Measurements from ENCODE around the gene GATAD2A.

GATAD2A gene

DNA sequence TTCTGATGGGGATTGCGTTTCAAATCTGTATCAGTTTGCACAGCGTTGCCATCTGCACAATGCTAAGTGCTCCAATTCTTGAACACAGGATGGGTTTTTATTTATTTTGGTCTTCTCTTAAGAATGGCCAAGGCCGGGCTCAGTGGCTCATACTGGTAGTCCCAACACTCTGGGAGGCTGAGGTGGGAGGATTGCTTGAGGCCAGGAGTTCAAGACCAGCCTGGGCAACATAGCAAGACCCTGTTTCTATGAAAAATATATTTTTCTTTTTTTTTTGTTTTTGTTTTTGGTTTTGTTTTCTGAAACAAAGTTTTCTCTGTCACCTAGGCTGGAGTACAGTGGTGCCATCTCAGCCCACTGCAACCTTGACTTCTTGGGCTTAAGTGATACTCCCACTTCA is 117.7 kb downstream of the GATAD2A start:
- peaks cover 1% of the 10 kb centered on the region for H3K4me1 ChIP-seq (ENCODE audit: low read depth, poor library complexity, severe bottlenecking)
- peaks cover 24% of the 10 kb centered on the region; the same call in 1 of the 2 replicates for H3K79me2 ChIP-seq (ENCODE audit: insufficient read depth, low read depth)
- no peak overlapping the region for H3K27ac ChIP-seq
- TF ChIP-seq CTCF (conservative IDR thresholded peaks at IDR 0.05; ENCODE audit: low read depth, low read length) = no peak
- no peaks in the 10 kb centered on the region for H3K27me3 ChIP-seq (ENCODE audit: insufficient read depth, low read depth)
- no peaks in the 10 kb centered on the region for H4K20me1 ChIP-seq (ENCODE audit: insufficient read depth)
- no peaks in the 10 kb centered on the region; the same call in none of the 2 replicates for H3K36me3 ChIP-seq (ENCODE audit: insufficient read depth)
- no peak overlapping the region for H3K4me3 ChIP-seq (IDR thresholded peaks at IDR 0.05; ENCODE audit: insufficient read depth, low read depth, low read length)
- no peak overlapping the region for H3K9ac ChIP-seq
- no peak overlapping the region for H3K4me2 ChIP-seq
- no peak overlapping the region for H2AFZ ChIP-seq (ENCODE audit: low read depth)

- H3K4me2 ChIP-seq = no peak overlapping the region
- no peak overlapping the region for H3K27ac ChIP-seq
- no peak overlapping the region for H3K9ac ChIP-seq
- H3K79me2 ChIP-seq (ENCODE audit: insufficient read depth, low read depth) = peaks cover 19% of the 10 kb centered on the region; the same call in 1 of the 2 replicates
- H3K4me3 ChIP-seq (IDR thresholded peaks at IDR 0.05; ENCODE audit: insufficient read depth, low read depth, low read length) = no peak overlapping the region
- H4K20me1 ChIP-seq (ENCODE audit: insufficient read depth) = no peaks in the 10 kb centered on the region
- H3K36me3 ChIP-seq (ENCODE audit: insufficient read depth) = no peaks in the 10 kb centered on the region; the same call in none of the 2 replicates
- TF ChIP-seq CTCF (conservative IDR thresholded peaks at IDR 0.05; ENCODE audit: low read depth, low read length) = no peak
- no peak overlapping the region for H2AFZ ChIP-seq (ENCODE audit: low read depth)
- no peaks in the 10 kb centered on the region for H3K4me1 ChIP-seq (ENCODE audit: low read depth, poor library complexity, severe bottlenecking)
- H3K27me3 ChIP-seq (ENCODE audit: insufficient read depth, low read depth) = no peaks in the 10 kb centered on the region
Measured at GRCh38 chr19:19524053-19524452, 118.6 kb downstream of the GATAD2A start.

- Histone ChIP-seq H3K27ac (no peak overlapping the region), H3K79me2 (ENCODE audit: insufficient read depth, low read depth) (peaks cover 9% of the 10 kb centered on the region; the same call in 1 of the 2 replicates), H4K20me1 (ENCODE audit: insufficient read depth) (no peaks in the 10 kb centered on the region), H3K9ac (no peak overlapping the region), H3K27me3 (ENCODE audit: insufficient read depth, low read depth) (no peaks in the 10 kb centered on the region), H3K36me3 (ENCODE audit: insufficient read depth) (no peaks in the 10 kb centered on the region), H3K4me1 (ENCODE audit: low read depth, poor library complexity, severe bottlenecking) (no peaks in the 10 kb centered on the region), H3K4me2 (no peak overlapping the region), H2AFZ (ENCODE audit: low read depth) (no peak overlapping the region), H3K4me3 (IDR thresholded peaks at IDR 0.05; ENCODE audit: insufficient read depth, low read depth, low read length) (no peak overlapping the region)
- no peak for TF ChIP-seq CTCF (conservative IDR thresholded peaks at IDR 0.05; ENCODE audit: low read depth, low read length)
Measured at GRCh38 chr19:19525611-19526380, 120.3 kb downstream of the GATAD2A start.

DNA sequence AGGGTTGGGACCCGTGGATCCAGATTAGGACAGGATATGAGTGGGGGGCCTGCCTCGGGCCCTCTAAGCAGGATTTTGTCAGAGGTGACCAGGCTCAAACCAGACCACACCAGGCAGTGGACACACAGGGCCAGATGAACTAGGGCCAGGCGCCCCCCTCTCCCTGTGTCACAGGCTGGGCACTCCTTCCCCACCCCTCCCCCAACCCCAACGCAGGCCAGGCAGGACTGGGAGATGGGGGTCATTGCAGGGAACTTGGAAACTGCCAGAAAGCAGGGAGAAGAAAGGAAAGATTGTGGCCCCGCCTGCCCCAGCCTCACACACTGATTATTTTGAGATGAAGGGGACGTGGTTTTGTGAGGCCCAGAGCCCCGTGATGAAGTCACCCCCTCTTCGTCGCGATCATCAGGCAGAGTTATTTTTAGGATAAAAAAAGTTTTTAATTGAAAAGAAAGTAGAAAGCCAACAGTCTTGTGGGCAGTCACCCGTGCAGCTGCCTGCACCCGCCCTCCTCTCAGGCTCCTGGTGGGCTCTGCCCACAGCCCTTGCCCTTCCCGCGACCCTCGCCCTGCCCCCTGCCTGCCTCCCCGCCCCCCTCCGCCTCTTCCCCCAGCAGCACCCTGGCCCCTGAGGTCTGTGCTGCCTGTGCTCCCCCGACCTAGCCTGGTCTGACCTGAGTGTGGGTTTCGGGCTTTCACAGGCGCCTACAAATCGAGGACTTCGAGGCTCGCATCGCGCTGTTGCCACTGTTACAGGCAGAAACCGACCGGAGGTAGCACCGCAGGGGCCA is 121.3 kb downstream of the GATAD2A start:
- Histone ChIP-seq H3K4me2 (no peak overlapping the region), H3K27ac (no peak overlapping the region), H3K4me1 (ENCODE audit: low read depth, poor library complexity, severe bottlenecking) (no peaks in the 10 kb centered on the region), H3K4me3 (IDR thresholded peaks at IDR 0.05; ENCODE audit: insufficient read depth, low read depth, low read length) (no peak overlapping the region), H3K79me2 (ENCODE audit: insufficient read depth, low read depth) (peaks cover 6% of the 10 kb centered on the region; the same call in 1 of the 2 replicates), H3K9ac (no peak overlapping the region), H2AFZ (ENCODE audit: low read depth) (no peak overlapping the region), H4K20me1 (ENCODE audit: insufficient read depth) (no peaks in the 10 kb centered on the region), H3K27me3 (ENCODE audit: insufficient read depth, low read depth) (no peaks in the 10 kb centered on the region), H3K36me3 (ENCODE audit: insufficient read depth) (no peaks in the 10 kb centered on the region)
- TF ChIP-seq CTCF (conservative IDR thresholded peaks at IDR 0.05; ENCODE audit: low read depth, low read length) = no peak
